K562 (cell line): ENCODE results near the gene GABRB3. TPM values are rescaled to one million over a fixed set of nuclear protein-coding genes. Genes with fewer than 3 reads are reported as not detected.
A peak's percentile ranks its signal among the peaks of the same experiment; 100 is the strongest.

Experiments used
- ATAC-seq: fragments of 200-7000 bp; cut with Tn5 transposase; 3 replicates; pipeline ENCODE4 v1.9.1; 2020; ENCODE audit warnings: moderate library complexity
- BruUV-seq: library from RNA; stranded (reverse); fragments of 400-500 nt; replicated peaks from 2 replicates; lab custom pipeline; 2021; lab: Mats Ljungman, UMichigan
- CTCF ChIA-PET: fragments of 300-600 bp; formaldehyde crosslinking; extraction: SDS; loops from one replicate; lab custom pipeline; 2021; ENCODE audit warnings: low intra/inter-chr PET ratio; lab: Yijun Ruan, JAX
- POLR2A ChIA-PET: fragments of 300-600, 350-650 bp; sonication (Branson Sonifier 250); formaldehyde crosslinking; extraction: SDS; loops from one replicate; lab custom pipeline; 2021; ENCODE audit warnings: antibody characterized with exemption, inconsistent platforms; lab: Yijun Ruan, JAX
- DNase-seq, 4 experiments: peaks; one replicate each; pipeline versions ENCODE4 v3.0.0 to v3.0.0-alpha.2; 2011 to 2018; ENCODE audit warnings: low spot score in 3 of 4, mixed read lengths in 3 of 4; ENCODE audit errors: extremely low read depth in 1 of 4
- FAIRE-seq: peaks from 2 replicates; lab custom pipeline; 2011; peaks lifted over from hg19 to GRCh38; lab: Jason Lieb, UNC
- H2AFZ ChIP-seq: 2 replicates; pipeline ENCODE4 v1.6.0; 2011; ENCODE audit warnings: low read depth, low read length, control low read depth, inconsistent platforms
- H3K27ac ChIP-seq: fragments of 200-600 bp; 3 replicates; pipeline ENCODE4 v1.8.0; 2011; ENCODE audit warnings: low read depth, mild to moderate bottlenecking, control low read depth, inconsistent platforms, low read length, moderate library complexity, mixed read lengths; ENCODE audit errors: extremely low read depth
- H3K27me3 ChIP-seq, 2 experiments: fragments of 300-600 bp in 1 of 2; 2 replicates in 1 of 2; 3 replicates in 1 of 2; pipeline versions ENCODE4 v1.6.0 to v1.8.0; 2011; ENCODE audit warnings: inconsistent platforms in 2 of 2, low read length in 2 of 2, mild to moderate bottlenecking in 1 of 2, mixed read lengths in 1 of 2, moderate library complexity in 1 of 2; ENCODE audit not compliant: control insufficient read depth in 2 of 2, insufficient read depth in 2 of 2
- H3K36me3 ChIP-seq: fragments of 300-600 bp; 3 replicates; pipeline ENCODE4 v1.8.0; 2011; ENCODE audit warnings: mild to moderate bottlenecking, low read length, inconsistent platforms; ENCODE audit not compliant: control insufficient read depth, insufficient read depth
- H3K4me1 ChIP-seq, 2 experiments: fragments of 200-600 bp in 1 of 2; replicated peaks in 1 of 2; 2 replicates in 1 of 2; 3 replicates in 1 of 2; pipeline versions ENCODE4 v1.5.1 to v1.8.0; 2011; ENCODE audit warnings: inconsistent platforms in 2 of 2, low read length in 2 of 2, mild to moderate bottlenecking in 1 of 2, mixed read lengths in 1 of 2, moderate library complexity in 1 of 2; ENCODE audit not compliant: control insufficient read depth in 2 of 2, insufficient read depth in 2 of 2
- H3K4me2 ChIP-seq: 2 replicates; pipeline ENCODE4 v1.6.1; 2011; ENCODE audit warnings: low read length, control low read depth, inconsistent platforms, mixed read lengths; ENCODE audit not compliant: insufficient read depth
- H3K4me3 ChIP-seq: fragments of 200-600 bp; sonication (generic), shearing (Covaris generic); 2 replicates; pipeline ENCODE4 v1.5.1; 2016; ENCODE audit warnings: control low read depth, inconsistent platforms
- H3K79me2 ChIP-seq: fragments of 200-600 bp; 3 replicates; pipeline ENCODE4 v1.8.0; 2011; ENCODE audit warnings: low read length, inconsistent platforms; ENCODE audit not compliant: control insufficient read depth, insufficient read depth
- H3K9ac ChIP-seq, 2 experiments: 2 replicates each; pipeline versions ENCODE4 v1.6.0 to v1.6.1; 2011; ENCODE audit warnings: low read depth in 2 of 2, low read length in 2 of 2, control low read depth in 1 of 2, inconsistent platforms in 1 of 2, mild to moderate bottlenecking in 1 of 2, mixed read lengths in 1 of 2; ENCODE audit not compliant: insufficient read depth in 1 of 2
- H3K9me1 ChIP-seq: one replicate; pipeline ENCODE4 v1.6.0; 2011; ENCODE audit warnings: inconsistent platforms, mild to moderate bottlenecking, low read length, moderate library complexity; ENCODE audit not compliant: control insufficient read depth, insufficient read depth
- H3K9me3 ChIP-seq: replicated peaks from 2 replicates; pipeline ENCODE4 v1.5.1; 2011; ENCODE audit warnings: low read depth, low read length, inconsistent platforms; ENCODE audit not compliant: control insufficient read depth, insufficient read depth
- H4K20me1 ChIP-seq: replicated peaks from 2 replicates; pipeline ENCODE4 v1.6.1; 2011; ENCODE audit warnings: low read length, inconsistent platforms, mixed read lengths; ENCODE audit not compliant: control insufficient read depth, insufficient read depth
- WGBS: fragments of 100-300 bp; shearing (Covaris generic); methylation state at CpG from one replicate; pipeline ENCODE4 v1.1.6; 2016; ENCODE audit warnings: low coverage, mixed read lengths; ENCODE audit not compliant: insufficient coverage; ENCODE audit errors: missing lambda C conversion rate; 5-methylcytosine and 5-hydroxymethylcytosine counted together
- in situ Hi-C: fragments of 300-500 bp; cut with MboI; formaldehyde crosslinking; loops from 4 replicates; pipeline ENCODE4 v1.15.0; 2018; ENCODE audit warnings: inconsistent platforms, mixed read lengths
- intact Hi-C: fragments of 100-400 bp; cut with micrococcal nuclease; formaldehyde crosslinking; loops from 2 replicates; pipeline ENCODE4 v1.14.2; 2022
- polyA plus RNA-seq, 8 experiments: library from polyadenylated mRNA; depleted of rRNA in 4 of 8; stranded (reverse) in 5 of 8; unstranded in 3 of 8; fragments of >200 nt; fragmentation: Nextera tagmentation in 2 of 8; fragmentation: Illumina TruSeq in 1 of 8; extraction: Ambion mirVana in 2 of 8; extraction: Trizol in 1 of 8; gene quantifications; 2 replicates each; pipeline versions ENCODE4 v1.2.1 to v1.2.3, GENCODE V29; 2011 to 2014; ENCODE audit warnings: inconsistent platforms in 1 of 8, missing spikeins in 1 of 8
- total RNA-seq, 7 experiments: library from RNA; depleted of rRNA in 6 of 7; stranded (reverse); fragments of >200 nt in 6 of 7; fragmentation: Illumina TruSeq in 2 of 7; extraction: Trizol in 2 of 7; gene quantifications; 2 replicates each; pipeline versions ENCODE4 v1.2.1 to v1.2.3, GENCODE V29; 2011 to 2021; ENCODE audit warnings: low replicate concordance in 1 of 7
- TF ChIP-seq, protein P1 (sequence below), 2 experiments: fragments of 450-650 bp; formaldehyde crosslinking in 1 of 2; IDR thresholded peaks; 2 replicates each; pipeline versions ENCODE4 v1.4.0 to v1.6.1; 2014 to 2020; ENCODE audit warnings: mild to moderate bottlenecking in 2 of 2, borderline replicate concordance in 1 of 2, low read depth in 1 of 2
- TF ChIP-seq, protein P2 (sequence below): fragments of 450-650 bp; IDR thresholded peaks from 2 replicates; pipeline ENCODE4 v1.6.1; 2016; ENCODE audit warnings: missing biosample characterization, missing genetic modification characterization

The GABRB3 gene
- total and polyA plus RNA-seq, 9 of the 15 experiments (the other 6 are each of a cell fraction or from before 2014, with no cell fraction given), result 0.09 to 1.4 (median 0.49) TPM

DNA sequence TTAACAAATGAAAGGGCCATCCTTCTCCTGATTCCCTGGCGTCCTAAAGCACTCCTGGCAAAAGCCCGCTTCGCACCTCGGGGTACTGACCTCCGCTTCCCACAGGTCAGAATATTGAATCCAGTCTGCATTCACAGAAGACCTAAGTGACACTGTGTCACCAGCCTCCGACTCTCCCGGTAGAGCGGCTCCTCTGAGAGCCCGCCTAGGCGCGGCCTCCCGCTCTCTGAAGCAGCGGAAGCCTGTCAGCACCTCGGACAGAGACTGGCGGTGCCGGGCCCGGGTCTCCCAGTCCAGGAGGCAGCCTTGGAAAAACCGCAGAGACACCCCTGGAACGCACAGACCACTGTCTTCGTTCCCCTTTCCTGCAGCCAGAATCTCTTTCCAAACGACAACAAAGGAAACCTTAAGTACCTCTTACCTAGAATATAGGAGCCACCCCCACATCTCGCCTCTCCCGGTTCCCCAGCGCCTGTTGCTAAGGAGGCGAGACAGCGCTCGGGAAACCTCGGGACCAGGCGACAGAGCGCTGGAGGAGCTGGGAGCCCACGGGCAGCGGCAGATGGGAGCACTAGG, 1.2 kb downstream of the GABRB3 start:
- CTCF ChIA-PET, result no interaction called here
- Histone ChIP-seq H2AFZ (no peak overlapping the region), H3K9me3 (no peaks in the 10 kb centered on the region), H3K4me3 (no peak overlapping the region), H3K4me1 (no peaks in the 10 kb centered on the region; a peak in 1 of 5 replicates), H3K9ac (no peak overlapping the region), H3K9me1 (no peaks in the 10 kb centered on the region), H3K4me2 (no peak overlapping the region), H3K36me3 (no peaks in the 10 kb centered on the region), H3K27me3 (no peaks in the 10 kb centered on the region), H3K27ac (no peak overlapping the region), H4K20me1 (no peaks in the 10 kb centered on the region), H3K79me2 (no peaks in the 10 kb centered on the region)
- ATAC-seq (no peak), DNase-seq (no peak), FAIRE-seq (no peak)
- POLR2A ChIA-PET, result no interaction called here
- in situ Hi-C loops (no loop called here), intact Hi-C loops (no loop called here)
- WGBS, result 8% methylated on average over 26 of the region's 32 CpGs
- TF ChIP-seq, protein P1, sequence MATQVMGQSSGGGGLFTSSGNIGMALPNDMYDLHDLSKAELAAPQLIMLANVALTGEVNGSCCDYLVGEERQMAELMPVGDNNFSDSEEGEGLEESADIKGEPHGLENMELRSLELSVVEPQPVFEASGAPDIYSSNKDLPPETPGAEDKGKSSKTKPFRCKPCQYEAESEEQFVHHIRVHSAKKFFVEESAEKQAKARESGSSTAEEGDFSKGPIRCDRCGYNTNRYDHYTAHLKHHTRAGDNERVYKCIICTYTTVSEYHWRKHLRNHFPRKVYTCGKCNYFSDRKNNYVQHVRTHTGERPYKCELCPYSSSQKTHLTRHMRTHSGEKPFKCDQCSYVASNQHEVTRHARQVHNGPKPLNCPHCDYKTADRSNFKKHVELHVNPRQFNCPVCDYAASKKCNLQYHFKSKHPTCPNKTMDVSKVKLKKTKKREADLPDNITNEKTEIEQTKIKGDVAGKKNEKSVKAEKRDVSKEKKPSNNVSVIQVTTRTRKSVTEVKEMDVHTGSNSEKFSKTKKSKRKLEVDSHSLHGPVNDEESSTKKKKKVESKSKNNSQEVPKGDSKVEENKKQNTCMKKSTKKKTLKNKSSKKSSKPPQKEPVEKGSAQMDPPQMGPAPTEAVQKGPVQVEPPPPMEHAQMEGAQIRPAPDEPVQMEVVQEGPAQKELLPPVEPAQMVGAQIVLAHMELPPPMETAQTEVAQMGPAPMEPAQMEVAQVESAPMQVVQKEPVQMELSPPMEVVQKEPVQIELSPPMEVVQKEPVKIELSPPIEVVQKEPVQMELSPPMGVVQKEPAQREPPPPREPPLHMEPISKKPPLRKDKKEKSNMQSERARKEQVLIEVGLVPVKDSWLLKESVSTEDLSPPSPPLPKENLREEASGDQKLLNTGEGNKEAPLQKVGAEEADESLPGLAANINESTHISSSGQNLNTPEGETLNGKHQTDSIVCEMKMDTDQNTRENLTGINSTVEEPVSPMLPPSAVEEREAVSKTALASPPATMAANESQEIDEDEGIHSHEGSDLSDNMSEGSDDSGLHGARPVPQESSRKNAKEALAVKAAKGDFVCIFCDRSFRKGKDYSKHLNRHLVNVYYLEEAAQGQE (IDR thresholded peaks at IDR 0.05; ENCODE audit: borderline replicate concordance), result peak; percentile 77
- TF ChIP-seq, protein P1 (CRISPR knock-in tag; IDR thresholded peaks at IDR 0.05; ENCODE audit: low read depth), result no peak
- TF ChIP-seq, protein P2, sequence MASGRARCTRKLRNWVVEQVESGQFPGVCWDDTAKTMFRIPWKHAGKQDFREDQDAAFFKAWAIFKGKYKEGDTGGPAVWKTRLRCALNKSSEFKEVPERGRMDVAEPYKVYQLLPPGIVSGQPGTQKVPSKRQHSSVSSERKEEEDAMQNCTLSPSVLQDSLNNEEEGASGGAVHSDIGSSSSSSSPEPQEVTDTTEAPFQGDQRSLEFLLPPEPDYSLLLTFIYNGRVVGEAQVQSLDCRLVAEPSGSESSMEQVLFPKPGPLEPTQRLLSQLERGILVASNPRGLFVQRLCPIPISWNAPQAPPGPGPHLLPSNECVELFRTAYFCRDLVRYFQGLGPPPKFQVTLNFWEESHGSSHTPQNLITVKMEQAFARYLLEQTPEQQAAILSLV (tag), result no peak
- no TSS peak for BruUV-seq
